GM08714 (cell line): ENCODE data around the gene CDYL2.

ENCODE experiments used
- H3K4me3 ChIP-seq: fragments of 200-500 bp; sonication (Bioruptor generic); 2 replicates; pipeline ENCODE4 v1.5.1; 2014; ENCODE audit warnings: mild to moderate bottlenecking, low read length, inconsistent platforms
- ZNF274 ChIP-seq: IDR thresholded peaks from 2 replicates; pipeline ENCODE4 v1.6.1; 2012; ENCODE audit warnings: mild to moderate bottlenecking, low read depth, low read length

The CDYL2 gene

GRCh38 chr16:80717611-80718010 is 86.8 kb downstream of the CDYL2 start:
- TF ChIP-seq ZNF274: no peak
- H3K4me3 ChIP-seq: no peak overlapping the region

DNA sequence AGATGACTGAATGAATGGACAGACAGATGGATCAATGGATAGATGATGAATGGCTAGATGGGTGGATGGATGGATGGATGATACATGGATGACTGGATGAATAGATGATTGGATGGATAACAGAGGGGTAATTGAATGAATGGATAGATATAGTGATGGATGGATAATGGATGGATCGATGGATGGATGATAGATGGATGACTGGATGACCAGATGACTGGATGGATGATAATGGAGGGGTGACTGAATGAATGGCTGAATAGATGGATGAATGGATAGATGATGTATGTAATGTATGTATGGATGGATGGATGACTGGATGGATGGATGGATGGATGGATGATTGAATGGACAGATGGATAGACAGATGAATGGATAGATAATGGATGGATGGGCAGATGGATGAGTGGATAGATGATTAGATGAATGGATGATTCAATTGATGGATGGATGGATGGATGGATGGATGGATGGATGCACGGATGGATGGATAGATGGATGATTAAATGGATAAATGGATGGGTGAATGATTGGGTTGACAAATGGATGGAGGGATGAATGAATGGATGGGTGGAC is 87.7 kb downstream of the CDYL2 start:
- TF ChIP-seq ZNF274: no peak
- H3K4me3 ChIP-seq: no peak overlapping the region

DNA sequence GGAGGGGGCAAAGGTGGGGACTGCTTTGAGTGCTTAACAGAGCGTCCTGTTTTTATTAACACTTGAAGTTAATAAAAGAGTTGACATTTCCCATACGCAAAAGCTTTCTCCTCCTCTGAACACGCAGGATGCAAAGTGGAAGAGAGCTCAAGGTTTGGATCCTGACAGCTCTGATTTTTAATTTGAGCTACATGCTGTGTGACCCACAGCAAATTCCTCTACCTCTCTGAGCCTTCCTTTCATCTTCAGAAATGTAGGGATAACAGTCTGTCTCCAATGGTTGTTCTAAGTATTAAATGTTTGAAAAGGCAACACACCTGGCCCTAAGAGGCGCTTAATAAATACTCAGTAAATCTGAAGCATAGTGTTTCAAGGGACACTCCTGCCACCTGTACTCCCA is 93.0 kb downstream of the CDYL2 start:
- no peak overlapping the region for H3K4me3 ChIP-seq
- TF ChIP-seq ZNF274: no peak

- no peak for TF ChIP-seq ZNF274
- no peak overlapping the region for H3K4me3 ChIP-seq
These were observed 93.5 kb downstream of the CDYL2 start for GRCh38 chr16:80710918-80711317.

DNA sequence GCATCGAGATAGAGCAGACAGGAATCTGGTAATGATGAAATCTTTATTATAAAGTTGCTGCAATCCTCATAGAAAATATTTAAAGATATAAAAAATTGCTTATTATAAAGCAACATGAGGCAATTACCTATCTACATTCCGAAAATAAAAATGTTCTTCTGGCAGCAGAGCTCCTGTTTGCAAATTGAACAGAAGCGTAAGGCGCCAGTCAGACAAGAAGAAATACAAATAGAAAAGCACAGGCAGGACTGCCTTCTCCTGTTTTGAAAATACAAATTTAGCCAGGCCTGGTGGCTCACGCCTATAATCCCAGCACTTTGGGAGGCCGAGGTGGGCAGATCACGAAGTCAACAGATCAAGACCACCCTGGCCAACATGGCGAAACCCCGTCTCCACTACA is 95.6 kb downstream of the CDYL2 start:
- no peak overlapping the region for H3K4me3 ChIP-seq
- TF ChIP-seq ZNF274: no peak

GRCh38 chr16:80707686-80708085 is 96.7 kb downstream of the CDYL2 start:
- TF ChIP-seq ZNF274: no peak
- no peak overlapping the region for H3K4me3 ChIP-seq

GRCh38 chr16:80705596-80705995 is 98.8 kb downstream of the CDYL2 start:
- no peak overlapping the region for H3K4me3 ChIP-seq
- TF ChIP-seq ZNF274: no peak

- TF ChIP-seq ZNF274: no peak
- no peak overlapping the region for H3K4me3 ChIP-seq
These were observed 99.5 kb downstream of the CDYL2 start for GRCh38 chr16:80704751-80705505.

DNA sequence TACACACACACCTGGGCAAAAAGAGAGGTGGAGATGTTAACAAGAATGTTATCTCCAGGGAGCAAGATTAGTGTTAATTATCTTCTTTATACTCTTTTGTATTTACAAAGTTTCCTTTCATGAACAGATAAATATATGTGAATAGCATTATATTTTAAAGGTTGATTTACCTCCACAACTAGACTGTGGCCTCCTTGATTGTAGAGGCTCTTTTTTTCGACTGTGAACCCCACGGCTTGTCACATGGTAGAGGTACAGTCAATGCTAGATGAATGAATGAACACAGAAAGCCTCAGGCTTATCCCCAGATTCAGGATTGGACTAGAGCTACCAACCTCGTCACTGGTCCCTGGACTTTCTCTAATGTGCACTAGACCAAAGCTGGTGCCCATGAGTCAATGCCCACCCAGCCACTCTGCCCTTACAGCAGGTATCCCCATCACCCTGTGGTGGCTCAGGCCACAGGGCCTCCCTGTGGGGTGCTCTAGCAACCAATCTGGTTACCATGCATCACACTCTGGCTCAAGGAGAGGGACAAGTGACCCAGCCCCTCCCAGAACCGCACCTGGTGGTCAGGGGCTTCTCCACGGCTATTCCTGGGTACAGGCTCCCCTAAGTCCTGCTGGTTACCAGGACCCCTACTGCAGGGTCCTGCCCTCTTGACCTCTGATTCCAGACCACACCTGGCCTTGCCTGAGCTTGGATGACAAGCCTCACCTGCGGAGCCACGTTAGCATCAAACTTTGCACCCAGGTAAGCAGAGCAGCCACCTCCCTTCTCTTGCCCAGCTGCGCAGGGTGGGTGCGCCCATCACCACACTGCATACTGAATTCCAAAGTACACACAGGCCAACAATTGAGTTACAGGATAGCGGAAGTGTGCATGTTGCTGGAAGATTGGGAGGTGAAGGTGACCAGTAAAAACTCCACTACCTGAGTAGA is 101.0 kb downstream of the CDYL2 start:
- TF ChIP-seq ZNF274: no peak
- H3K4me3 ChIP-seq: no peak overlapping the region

DNA sequence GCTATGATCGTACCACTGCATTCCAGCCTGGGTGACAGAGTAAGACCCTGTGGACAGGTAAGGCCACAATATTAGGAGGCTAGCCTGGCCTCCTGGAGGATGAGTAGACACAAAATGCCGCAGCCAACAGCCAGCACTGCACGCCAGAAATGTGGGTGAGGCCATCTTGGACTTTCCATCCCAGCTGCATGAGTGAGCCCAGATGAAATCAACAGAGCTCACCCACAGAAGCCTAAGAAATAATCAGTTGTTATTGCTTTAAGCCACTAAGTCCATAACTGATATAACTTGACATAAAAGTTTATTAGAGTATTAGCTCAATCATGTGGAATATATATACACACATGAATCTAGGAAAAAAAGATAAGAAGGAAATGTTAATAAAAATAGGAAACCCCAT is 101.7 kb downstream of the CDYL2 start:
- TF ChIP-seq ZNF274: no peak
- H3K4me3 ChIP-seq: no peak overlapping the region

DNA sequence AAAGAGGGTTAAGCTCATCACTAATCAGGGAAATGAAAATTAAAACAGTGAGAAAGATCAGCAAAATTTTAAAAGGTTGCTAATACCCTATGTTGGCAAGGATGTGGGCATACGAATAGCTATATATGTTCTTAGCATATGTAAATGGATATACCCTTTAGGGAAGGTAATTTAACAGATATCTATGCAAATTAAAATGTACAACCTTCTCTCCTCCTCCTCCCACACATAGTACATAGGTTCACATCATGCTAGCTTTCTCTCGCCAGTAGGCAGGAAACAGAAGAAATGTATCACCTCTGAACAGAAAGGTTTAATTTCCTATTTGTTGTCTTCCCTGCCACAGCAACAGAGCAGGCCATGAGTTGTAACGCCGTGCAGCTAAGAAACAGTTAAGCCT is 103.8 kb downstream of the CDYL2 start:
- H3K4me3 ChIP-seq: no peak overlapping the region
- TF ChIP-seq ZNF274: no peak

DNA sequence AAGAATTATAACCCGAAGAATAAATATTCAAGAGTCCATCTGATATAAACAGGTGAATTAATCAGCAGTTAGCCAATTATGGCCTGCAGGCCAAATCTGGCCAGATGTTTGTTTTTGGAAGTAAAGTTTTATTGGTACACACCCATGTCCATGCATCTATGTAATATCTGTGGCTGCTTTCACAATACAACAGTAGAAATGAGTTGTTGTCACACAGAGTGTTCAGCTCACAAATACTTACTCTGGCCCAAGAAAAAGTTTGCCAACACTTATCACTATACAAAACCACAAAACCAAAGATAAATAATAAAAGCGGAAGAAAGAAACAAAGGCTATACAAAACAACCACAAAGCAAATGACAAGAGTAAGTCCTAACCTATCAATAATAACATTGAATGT is 109.4 kb downstream of the CDYL2 start:
- H3K4me3 ChIP-seq: no peak overlapping the region
- no peak for TF ChIP-seq ZNF274

DNA sequence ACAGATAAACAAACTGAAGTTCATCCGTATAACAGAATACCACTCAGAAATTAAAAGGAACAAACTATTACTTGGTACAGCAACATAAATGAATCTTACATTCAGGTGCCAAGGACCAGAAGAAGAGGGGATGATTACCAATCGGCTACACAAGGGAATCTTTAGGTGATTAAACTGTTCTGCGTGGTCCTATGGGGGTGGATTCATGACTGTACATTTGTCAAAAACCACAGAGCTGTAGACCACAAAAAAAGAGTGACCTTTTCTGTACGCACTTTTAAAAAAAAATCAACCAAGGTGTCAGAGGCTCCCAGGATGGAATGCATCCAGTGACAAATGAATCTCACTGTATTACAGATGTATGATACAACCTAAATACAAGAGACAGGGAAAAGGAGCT is 110.8 kb downstream of the CDYL2 start:
- no peak overlapping the region for H3K4me3 ChIP-seq
- TF ChIP-seq ZNF274: no peak

GRCh38 chr16:80692270-80692669 is 112.1 kb downstream of the CDYL2 start:
- H3K4me3 ChIP-seq: no peak overlapping the region
- TF ChIP-seq ZNF274: no peak
